DMS114 treated with DMSO at 0.1 percent for 48 hours (cell line): ENCODE results near the gene MAD1L1.

ENCODE experiments used
- DNase-seq: peaks from one replicate; lab custom pipeline; 2025; ENCODE audit not compliant: unreplicated experiment; lab: John Stamatoyannopoulos, UW

The MAD1L1 gene

GRCh38 chr7:2242541-2243429, 10.0 kb upstream of the MAD1L1 start:
- DNase-seq: no peak

- DNase-seq: peak; percentile 44
Observed at GRCh38 chr7:2241580-2242540, 9.1 kb upstream of the MAD1L1 start, which contains the start of the genes MRM2 and NUDT1. Gene MRM2 (minus strand): TSS chr7:2242205. CDS start chr7:2242169, 36 bp downstream. Gene NUDT1 (plus strand): TSS chr7:2242226. CDS start chr7:2244575, 2,349 bp downstream.

GRCh38 chr7:2239242-2239641, 6.5 kb upstream of the MAD1L1 start:
- no peak for DNase-seq

DNA sequence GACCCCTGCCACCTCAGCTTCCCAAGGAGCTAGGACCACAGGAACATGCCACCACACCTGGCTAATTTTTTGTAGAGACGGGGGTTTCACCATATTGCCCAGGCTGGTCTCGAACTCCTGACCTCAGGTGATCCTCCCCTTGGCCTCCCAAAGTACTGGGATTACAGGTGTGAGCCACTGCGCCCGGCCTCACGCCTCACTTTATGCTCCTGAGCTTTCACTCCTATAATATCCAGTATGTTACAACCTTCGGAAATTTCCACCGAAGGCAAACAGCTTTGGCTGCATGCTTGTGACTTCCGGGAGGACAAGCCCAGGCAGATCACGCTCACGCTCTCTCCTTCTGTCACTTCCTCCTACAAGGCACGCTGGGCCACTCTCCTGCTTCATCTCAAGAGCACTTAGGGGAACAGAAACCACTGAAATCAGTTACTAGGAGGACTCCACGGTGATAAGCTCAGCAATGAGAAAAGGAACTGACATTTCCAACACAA, 4.4 kb upstream of the MAD1L1 start:
- DNase-seq: no peak

DNA sequence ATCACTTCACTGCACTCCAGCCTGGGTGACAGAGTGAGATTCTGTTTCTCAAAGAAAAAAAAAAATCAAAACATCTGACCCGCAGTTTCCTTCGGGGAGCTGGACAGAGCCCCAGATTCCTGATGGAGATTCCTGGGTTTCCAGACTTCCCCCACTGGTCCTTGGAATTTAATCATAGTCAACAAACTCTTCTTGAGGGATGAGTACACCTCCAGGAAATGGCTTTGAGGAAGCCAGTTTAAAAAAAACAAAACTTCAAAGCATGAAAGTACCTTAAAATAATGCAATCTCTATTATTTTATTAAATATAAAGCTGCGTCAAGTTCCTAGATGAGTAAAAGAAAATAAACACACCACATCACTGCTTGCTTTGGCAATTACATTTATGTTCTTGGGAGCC, 1.2 kb upstream of the MAD1L1 start:
- DNase-seq: no peak

DNA sequence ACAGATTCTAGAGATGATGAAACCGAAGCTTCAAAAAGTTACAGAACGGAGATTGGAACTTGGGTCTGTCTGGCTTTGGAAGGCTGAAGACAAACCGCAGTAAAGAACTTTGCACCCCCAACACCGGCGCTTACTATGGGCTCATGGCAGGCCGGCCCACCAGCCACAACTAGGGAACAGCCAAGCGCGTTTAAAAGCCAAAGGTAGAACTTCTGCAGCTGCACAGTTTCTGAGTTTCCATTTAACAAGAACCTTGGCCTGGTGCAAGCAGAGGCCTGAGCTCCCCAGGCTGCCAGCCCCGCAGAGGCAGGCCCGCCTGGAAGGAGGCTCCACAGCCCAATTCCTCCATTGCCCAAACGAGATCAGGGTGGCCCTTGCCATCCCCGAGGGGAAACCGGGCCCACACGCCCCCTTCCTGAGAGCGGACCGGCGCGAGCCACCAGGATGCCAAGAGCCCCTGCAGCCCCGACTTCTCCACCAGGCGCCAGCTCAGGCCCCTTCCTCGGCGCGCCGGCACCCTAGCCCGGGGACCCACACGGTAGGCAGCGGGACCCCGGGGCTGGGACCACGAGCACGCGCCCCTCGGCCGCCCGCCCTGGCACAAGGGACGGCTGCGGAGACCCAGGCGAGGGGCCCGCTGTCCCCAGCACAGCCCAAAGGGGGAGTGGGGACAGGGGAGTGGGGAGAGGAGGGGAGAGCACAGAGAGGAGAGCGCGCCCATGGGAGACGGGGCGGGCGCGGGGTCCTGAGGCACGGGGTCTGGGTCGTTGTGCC, 566 bp downstream of the MAD1L1 start:
- no peak for DNase-seq

DNA sequence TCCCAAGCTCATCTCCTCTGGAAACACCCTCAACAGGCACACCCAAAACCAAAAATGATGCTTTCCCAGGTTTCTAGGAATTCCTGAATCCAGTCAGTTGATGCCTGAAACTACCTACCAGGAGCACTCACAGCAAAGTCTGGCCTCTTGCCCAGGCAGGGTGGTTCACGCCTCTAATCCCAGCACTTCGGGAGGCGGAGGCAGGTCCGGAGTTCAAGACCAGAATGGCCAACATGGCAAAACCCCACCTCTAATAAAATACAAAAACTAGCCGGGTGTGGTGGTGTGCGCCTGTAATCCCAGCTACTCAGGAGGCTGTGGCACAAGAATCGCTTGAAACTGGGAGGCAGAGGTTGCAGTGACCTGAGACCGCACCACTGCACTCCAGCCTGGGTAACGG, 1.9 kb downstream of the MAD1L1 start:
- no peak for DNase-seq

DNA sequence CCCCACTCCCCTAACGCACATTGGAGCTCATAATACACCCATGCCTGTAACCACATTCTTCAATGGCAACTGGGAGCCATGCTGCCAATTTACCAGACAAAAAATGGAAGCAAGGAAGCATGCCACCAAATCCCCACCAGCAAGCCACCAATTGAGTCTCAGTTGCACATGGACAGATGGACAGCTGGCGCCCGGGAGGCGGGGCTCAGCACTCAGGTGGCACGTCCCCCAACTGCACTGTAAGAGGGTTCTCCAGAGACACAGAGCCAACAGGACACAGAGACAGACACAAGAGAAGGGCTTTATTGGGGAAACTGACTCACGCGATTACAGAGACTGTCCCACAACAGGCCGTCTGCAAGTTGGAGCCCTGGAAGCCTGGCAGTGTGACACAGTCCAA, 2.5 kb downstream of the MAD1L1 start:
- no peak for DNase-seq

DNA sequence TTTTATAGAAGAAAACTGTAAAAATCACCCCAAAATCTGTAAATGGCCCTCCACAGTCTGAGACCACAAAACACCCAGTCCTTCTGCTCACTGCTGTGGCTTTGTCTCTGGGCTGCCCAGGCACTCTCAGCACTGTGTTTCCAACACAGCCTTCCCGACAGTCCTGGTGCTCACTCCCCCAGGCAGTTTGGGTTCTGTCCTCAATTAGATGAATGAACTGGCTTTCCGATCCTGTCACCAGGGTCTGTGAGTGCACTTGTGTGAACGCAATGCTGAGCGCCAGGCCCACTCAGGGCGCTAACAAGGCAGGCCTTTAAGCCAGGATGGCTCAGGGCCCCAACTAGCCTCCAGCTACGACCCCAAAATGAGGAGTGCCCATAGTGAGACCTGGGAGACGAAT, 3.3 kb downstream of the MAD1L1 start:
- no peak for DNase-seq

DNA sequence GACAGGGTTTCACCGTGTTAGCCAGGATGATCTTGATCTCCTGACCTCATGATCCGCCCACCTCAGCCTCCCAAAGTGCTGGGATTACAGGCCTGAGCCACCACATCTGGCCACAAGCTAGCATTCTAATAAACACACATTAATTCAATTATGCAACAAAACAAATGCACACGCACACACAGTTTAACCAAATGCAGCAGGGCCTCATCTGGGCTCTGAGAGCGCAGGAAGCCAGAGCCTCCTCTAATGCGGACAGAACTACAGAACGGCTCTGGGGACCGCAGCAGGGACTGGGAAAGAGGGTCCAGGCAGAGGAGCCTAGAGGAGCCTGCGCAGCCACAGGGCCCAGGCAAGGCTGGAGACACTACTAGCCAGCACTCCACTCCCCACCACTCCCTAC, 3.8 kb downstream of the MAD1L1 start:
- no peak for DNase-seq

DNA sequence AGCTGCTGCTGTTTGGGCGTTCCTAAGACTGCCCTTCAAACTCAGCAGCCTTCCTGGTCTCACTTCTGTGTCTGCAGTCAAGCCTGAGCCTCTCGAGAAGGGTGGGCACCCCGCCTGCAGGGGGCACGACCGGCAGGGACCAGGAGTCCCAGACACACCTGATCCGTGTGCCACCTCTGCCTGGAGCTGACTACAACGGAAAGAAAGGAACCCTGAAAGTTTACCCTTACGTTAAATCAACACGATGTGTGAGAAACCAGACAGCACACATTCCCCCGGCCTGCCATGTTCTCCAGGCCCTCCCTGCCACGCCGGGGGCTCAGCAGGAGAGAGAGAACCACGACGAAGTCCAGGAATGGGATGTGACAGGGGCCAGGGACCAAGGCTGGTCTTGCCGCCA, 5.0 kb downstream of the MAD1L1 start:
- DNase-seq: no peak

GRCh38 chr7:2225830-2226229, 6.9 kb downstream of the MAD1L1 start:
- DNase-seq: no peak

DNA sequence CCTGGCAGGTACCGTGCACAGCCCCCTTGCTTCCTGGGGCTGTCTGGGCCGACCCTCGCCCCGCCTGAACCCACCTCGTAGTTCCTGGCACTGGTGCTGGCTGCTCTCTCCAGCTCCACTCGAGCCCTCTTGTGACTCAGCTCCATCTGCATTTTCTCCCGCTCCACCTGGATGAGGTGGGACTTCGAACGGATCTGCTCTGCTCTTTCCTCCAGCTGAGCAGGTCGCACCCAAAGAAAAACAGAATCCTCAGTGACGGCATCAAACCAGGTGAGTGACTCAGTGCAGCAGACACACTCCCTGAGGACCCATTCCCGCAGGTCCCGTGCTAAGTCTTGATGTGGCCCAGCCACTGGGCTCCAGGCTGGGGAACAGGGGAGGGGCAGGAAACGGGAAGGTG, 7.4 kb downstream of the MAD1L1 start:
- no peak for DNase-seq

GRCh38 chr7:2224934-2225333, 7.8 kb downstream of the MAD1L1 start:
- DNase-seq: no peak

- DNase-seq: no peak
Observed at GRCh38 chr7:2224491-2224928, 8.2 kb downstream of the MAD1L1 start.

DNA sequence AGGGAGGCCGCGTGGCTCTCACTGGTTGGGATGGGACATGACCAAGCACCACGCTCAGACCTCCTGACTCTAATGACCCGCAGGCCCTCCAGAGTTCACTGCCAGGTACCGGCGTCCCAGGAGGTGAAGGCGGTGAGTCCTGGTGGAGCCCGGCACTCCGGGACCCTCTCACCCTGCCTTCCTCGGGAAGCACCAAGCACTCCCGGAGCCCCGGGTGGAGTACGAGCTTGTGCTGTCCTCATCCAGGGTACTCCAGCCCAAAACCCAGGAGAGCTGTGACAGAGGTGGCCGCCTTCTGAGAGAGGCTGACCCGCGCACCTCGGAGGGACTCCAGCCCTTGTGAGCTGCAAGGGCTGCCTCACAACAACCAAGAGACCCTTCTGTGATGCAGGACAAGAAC, 9.4 kb downstream of the MAD1L1 start:
- DNase-seq: no peak

GRCh38 chr7:2222516-2222915, 10.2 kb downstream of the MAD1L1 start:
- DNase-seq: no peak

DNA sequence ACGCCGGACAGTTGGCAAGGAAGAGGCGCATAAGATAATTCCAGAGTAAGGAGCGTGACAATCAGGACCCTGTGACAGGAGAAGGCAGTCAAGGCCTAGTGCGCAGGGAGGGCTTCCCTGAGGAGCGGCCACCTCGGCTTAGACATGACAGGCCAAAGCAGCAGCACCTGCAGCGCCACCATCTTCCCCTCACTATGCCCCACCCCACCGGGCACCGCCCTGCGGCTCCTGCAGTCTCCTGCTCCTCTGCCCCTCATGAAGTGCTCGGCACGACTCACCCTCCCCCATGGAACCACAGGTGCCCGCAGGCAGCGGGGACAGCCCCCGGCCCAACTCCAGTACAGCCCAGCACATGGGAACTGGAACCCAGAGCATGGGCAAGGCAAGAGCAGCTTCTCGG, 11.8 kb downstream of the MAD1L1 start:
- DNase-seq: no peak

GRCh38 chr7:2220506-2220905, 12.2 kb downstream of the MAD1L1 start:
- no peak for DNase-seq

DNA sequence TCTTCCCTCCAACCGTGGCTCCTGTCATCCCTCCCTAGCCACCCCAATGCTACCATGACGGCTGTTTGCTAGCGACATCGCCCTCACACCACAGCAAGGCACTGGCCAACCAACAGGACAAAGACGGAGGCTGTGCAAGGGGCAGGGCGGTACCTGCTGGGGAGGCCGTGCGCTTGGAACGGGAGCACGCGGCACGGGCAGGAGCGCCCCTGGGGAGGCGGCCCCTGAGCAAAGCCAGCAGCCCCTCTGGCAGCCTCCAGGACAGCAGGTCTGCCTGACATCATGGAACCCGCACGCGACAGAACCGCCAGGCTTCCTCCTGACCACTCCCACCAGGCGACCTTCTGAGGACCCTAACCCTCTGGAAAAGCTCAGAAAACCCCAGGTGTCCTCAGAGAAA, 12.7 kb downstream of the MAD1L1 start:
- DNase-seq: no peak

DNA sequence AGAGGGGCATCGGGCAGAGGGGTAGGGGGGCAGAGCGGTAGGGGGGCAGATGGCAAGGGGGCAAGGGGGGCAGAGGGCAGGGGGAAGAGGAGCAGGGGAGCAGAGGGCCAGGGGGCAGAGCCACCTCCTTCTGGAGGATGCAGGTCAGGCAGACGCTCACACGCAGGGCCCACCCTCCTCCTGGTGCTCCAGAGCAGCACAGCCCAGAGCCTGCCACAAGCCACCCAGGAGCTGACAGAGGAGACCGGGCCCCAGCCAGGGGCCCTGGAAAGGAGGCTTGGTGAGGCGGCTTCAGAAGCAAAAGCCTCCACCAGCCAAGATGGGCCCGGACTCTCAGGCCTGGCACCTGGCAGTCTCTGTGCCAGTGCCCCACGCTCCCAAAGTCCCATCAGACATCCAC, 13.1 kb downstream of the MAD1L1 start:
- no peak for DNase-seq
